GM19438 (cell line): ENCODE results near the gene C1orf50.

Source experiments
- ATAC-seq: cut with Tn5 transposase; IDR thresholded peaks from one replicate; pipeline ENCODE4 v1.9.1; 2021; ENCODE audit warnings: low read depth; ENCODE audit not compliant: unreplicated experiment

C1orf50 gene

GRCh38 chr1:42757892-42758275, 9.2 kb upstream of the C1orf50 start:
- ATAC-seq, result no peak

DNA sequence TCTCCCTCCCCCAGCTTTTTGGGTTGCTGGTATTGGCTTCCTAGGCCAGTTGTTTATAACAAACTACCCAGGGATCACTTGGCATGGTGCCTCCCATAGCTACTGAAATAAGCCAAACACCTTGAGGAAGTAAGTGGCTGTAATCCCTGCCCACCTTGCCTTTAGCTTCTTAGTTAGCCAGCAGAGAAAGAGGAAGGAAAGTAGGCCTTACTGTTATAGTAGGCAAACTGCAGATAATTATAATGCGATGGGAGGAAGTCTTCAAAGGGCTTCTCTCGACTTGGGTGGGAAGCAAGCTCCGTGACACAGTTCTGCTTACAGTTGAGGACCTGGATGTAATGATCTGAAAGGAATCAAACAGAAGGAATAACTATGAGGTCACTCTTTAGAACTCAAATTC, 8.4 kb upstream of the C1orf50 start:
- no peak for ATAC-seq

GRCh38 chr1:42759114-42759513, 7.9 kb upstream of the C1orf50 start:
- no peak for ATAC-seq

DNA sequence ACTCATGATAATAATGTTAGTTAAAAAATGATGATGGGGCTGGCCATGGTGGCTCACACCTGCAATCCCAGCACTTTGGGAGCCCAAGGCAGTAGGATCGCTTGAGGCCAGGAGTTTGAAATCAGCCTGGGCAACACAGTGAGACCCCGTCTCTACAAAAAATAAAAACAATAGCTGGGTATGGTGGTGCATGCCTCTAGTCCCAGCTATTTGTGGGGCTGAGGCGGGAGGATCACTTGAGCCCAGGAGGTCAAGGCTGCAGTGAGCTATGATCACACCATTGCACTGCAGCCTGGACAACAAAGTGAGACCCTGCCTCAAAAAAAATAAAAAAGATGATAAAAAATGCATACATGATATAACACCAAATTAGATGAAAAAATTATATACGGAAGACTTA, 5.5 kb upstream of the C1orf50 start:
- no peak for ATAC-seq

DNA sequence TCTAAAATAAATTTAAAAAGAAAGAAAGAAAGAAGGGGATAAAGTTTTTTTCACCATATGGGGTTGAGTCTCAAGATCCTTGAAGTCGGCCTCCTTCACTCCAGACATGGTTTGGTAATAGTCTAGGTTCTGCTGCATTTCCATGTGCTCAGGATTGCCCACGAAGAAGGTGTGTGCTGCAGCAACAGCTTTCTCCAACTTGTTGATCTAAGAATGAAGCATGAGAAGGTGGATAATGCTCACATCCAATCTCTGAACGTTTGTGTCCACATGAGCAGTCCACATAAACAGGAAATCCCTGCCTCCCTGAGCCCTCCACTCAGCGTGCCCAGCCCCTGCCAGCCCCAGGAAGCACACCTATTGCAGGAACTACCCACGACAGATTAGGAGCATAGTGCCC, 4.8 kb upstream of the C1orf50 start:
- no peak for ATAC-seq

DNA sequence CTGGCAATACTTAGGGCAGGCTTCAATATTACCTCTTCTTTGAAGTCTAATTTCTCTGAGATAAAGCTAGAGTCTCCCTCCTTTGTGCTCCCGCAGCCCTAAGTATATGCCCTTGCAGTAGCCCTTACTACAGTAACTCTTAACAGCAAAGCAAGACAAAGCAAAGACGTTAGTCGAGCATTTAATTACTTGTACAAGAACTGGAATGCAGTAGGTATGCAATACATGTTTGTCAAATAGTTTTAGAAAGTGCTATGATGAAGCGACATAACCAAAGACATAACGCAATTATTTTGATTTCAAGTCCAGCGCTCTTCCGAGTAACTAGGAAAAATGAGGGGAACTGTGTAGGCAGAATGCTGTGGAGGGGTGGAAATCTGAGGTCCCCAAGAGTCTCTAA, 1.8 kb upstream of the C1orf50 start:
- no peak for ATAC-seq

DNA sequence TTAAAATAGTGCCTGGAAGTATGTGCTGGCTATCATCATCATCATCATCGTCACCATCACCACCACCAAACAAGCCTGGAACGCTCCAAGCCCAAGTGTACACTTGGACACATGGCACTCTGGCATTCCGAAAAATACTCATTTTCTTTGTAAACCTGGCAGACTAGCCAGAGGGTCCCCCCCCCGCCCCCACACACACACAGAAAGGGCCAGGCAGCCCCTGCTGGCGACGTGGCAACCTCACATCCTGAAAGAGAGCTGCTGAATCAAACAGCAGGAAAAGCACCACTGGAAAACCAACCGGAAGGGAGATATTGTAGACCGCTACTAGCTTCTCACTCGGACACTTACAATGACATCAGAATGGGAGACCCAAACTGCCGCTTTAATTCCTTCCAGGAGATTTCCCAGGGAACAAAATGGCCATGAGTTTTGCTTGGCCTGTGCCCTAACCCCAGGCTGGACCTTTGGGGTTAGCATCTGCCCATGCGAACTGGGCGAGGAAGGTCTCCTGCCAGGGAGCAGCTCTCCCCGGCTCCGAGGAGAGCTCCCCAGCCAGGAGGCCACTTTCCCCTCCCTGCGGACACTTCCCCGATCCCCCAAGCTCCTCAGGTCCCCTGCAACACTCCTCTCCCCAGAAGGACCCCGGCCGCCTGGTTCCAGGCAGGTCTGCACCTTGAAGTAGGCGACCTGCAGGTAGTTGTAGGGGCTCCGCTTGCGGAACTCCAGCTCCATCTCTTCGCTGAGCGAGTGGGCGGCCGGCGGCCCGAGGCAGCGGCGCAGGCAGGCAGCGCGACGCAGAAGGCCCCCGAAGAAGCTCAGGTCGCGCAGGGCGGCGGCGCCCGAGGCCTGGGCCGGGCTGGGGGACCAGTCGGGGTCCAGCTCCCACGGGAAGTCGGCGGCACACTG, 963 bp upstream of the C1orf50 start:
- ATAC-seq, result peak; percentile 22

DNA sequence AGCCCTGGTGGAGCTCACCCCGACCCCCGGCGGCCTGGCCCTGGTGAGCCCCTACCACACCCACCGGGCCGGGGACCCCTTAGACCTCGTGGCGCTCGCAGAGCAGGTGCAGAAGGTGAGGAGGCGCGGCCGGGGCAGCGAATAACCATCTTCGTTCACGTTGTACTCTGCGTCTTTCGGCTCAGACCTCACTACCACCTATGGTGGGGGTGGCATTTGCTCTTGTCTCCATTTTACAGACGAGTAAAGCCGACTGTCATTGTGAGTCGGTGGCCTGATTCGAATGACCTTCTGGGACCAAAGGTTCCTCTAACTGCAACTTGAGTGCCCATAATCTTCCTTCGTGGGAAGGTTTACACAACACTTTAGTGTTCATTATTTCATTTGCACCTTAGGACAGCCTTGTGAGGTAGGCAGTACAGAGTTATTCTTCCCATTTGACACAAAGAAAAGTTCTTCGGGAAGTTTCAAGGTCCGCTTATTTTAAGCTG, 506 bp downstream of the C1orf50 start:
- ATAC-seq, result peak; percentile 1

- no peak for ATAC-seq
Observed at GRCh38 chr1:42768172-42768571, 1.1 kb downstream of the C1orf50 start.

DNA sequence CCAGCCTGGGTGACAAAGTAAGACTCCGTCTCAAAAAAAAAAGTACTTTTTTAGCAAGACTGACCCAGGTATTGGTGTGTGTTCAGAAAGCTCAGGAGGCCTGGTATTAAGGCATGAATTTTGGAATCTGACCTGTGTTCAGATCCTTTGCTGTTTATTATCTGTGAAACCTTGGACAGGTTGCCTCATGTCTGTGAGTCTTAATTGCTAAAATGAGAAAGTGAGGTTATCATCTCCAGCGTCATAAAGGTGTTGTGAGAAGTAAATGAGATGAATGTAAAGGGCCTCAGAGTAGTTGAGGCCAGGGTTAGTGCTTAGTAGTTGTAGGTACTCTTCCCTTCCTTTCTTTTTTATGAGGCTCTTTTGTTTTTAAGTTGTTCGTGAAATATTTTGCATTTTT, 2.8 kb downstream of the C1orf50 start:
- no peak for ATAC-seq

- no peak for ATAC-seq
Observed at GRCh38 chr1:42773420-42773819, 6.4 kb downstream of the C1orf50 start.

DNA sequence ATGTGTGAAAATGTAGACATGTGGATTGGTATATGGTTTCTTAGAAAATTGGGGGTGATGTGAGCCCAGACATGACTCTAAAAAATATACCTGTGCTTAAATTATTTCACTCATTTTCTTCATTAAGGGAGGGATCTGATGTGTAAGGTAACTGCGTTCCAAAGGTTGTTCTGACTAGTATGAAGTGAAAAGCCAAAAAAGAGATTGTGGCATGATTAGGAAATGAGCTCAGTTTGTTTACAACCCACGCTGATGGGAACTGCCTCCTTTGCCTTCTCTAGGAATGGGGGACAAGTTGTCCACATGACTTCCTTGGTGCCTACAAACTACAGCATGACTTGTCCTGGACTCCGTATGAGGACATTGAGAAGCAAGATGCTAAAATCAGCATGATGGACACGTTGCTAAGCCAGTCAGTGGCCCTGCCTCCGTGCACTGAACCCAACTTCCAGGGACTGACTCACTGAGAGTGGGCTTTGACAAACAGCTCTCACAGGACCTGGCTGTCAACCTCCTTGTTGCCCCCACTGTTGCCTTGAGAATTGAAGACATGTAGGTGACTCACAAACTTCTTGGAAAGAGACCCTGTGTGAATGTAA, 8.0 kb downstream of the C1orf50 start:
- no peak for ATAC-seq

DNA sequence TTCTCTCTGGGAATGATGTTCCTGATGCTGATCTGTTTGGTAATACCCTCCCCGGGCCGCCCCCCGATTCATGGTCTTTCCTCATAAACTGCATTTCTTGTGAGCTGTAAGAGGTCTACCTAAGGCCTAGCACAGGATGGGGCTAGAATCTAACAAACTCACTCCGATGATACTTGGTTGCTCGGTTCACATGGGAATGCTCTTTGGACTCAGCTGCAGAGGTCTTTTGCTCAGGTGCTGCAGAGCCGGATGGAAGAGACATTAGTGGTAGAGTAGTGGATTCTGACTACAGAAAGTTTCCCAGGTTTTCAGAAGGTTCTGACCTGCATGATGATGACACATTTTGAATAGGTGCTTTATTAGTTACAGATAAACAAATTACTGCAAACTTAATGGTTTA, 9.5 kb downstream of the C1orf50 start:
- no peak for ATAC-seq

DNA sequence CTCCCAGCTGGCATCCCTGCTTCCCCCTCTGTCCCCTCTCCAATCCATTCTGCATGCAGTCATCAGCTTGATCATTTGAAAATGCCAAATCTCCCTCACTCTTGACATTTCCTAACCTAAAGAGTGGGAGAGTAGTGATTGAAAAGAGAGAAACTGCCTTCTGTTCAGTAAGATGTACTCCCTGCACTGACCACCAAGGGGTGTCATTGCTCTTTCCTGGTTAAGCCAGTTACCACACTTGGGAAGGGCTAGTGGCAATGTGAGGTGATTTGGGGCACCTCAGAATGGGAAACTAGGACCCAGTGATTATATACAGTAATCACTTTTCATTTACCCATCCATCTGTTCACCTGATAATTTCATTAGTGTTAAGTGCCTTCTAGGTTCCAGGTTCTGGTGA, 10.8 kb downstream of the C1orf50 start:
- no peak for ATAC-seq

GRCh38 chr1:42779725-42780124, 12.7 kb downstream of the C1orf50 start:
- no peak for ATAC-seq

DNA sequence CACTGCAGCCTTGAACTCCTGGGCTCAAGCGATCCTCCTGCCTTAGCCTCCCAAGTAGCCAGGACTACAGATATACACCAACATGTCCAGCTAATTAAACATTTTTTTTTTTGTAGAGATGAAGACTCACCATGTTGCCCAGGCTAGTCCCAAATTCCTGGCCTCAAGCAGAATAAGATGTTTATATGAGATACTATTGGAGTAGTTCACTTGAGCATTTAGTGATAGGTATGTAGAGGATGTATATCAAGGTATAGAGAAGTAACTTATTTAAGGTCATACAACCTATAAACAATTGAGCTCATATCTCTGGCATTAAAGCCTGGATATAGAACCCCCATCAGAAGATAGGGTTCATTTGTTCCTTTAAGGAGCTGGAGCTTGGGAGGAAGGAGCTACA, 13.1 kb downstream of the C1orf50 start:
- ATAC-seq, result no peak

DNA sequence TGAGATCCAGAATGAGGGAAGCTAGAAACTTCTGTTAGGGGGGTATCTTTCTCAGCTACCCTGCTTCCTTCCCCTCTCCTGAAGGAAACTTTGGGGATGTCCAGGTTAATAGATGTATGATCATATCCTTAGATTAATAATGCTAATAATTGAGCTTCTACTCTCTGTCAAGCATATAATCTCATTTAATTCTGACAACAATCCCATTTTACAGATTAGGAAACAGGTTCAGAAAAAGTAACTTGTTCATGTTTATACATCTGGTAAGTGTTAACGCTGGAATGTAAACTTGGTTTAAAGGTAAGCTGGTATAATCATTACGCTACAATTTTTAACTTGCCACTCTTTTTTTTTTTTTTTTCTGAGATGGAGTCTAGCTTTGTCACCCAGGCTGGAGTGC, 16.0 kb downstream of the C1orf50 start:
- ATAC-seq, result no peak

GRCh38 chr1:42784547-42784945, 17.5 kb downstream of the C1orf50 start:
- ATAC-seq, result no peak

GRCh38 chr1:42784946-42785693, 18.1 kb downstream of the C1orf50 start, which contains the start of gene TMEM269:
Gene TMEM269 (plus strand): TSS chr1:42784991. CDS start chr1:42789894, 4,903 bp downstream.
- ATAC-seq, result no peak

- ATAC-seq, result no peak
Observed at GRCh38 chr1:42786097-42786496, 19.0 kb downstream of the C1orf50 start.

GRCh38 chr1:42788021-42788420, 21.0 kb downstream of the C1orf50 start:
- no peak for ATAC-seq
